EH (cell line): ENCODE results near the gene MGAT4A.
A peak's percentile ranks its signal among the peaks of the same experiment; 100 is the strongest.

ENCODE experiments used
- DNase-seq: peaks from one replicate; pipeline ENCODE4 v3.0.0-alpha.2; 2015; ENCODE audit warnings: low read depth

The MGAT4A gene

GRCh38 chr2:98658816-98659490 lies 72.0 kb downstream of the MGAT4A start:
- DNase-seq, result no peak

GRCh38 chr2:98656800-98657199 lies 74.1 kb downstream of the MGAT4A start:
- no peak for DNase-seq

GRCh38 chr2:98654699-98655495 lies 76.0 kb downstream of the MGAT4A start:
- DNase-seq, result no peak

- DNase-seq, result no peak
Measured at GRCh38 chr2:98650998-98651397, 79.9 kb downstream of the MGAT4A start.

GRCh38 chr2:98649992-98650375 lies 80.9 kb downstream of the MGAT4A start:
- DNase-seq, result no peak

- peak; percentile 77 for DNase-seq
Measured at GRCh38 chr2:98649135-98649991, 81.6 kb downstream of the MGAT4A start.

GRCh38 chr2:98648451-98648850 lies 82.5 kb downstream of the MGAT4A start:
- no peak for DNase-seq

- DNase-seq, result peak; percentile 31
Measured at GRCh38 chr2:98647636-98648035, 83.3 kb downstream of the MGAT4A start.

GRCh38 chr2:98643496-98644100 lies 87.3 kb downstream of the MGAT4A start:
- DNase-seq, result peak; percentile 16

GRCh38 chr2:98637401-98638147 lies 93.4 kb downstream of the MGAT4A start:
- no peak for DNase-seq

- peak; percentile 11 for DNase-seq
Measured at GRCh38 chr2:98634406-98635092, 96.4 kb downstream of the MGAT4A start.

GRCh38 chr2:98632351-98632750 lies 98.6 kb downstream of the MGAT4A start:
- DNase-seq, result no peak

GRCh38 chr2:98623657-98624056 lies 107.3 kb downstream of the MGAT4A start:
- peak; percentile 9 for DNase-seq

GRCh38 chr2:98617149-98617548 lies 113.8 kb downstream of the MGAT4A start:
- DNase-seq, result no peak

GRCh38 chr2:98615481-98615880 lies 115.5 kb downstream of the MGAT4A start:
- no peak for DNase-seq

- no peak for DNase-seq
Measured at GRCh38 chr2:98614024-98614739, 116.8 kb downstream of the MGAT4A start.

GRCh38 chr2:98608962-98609604 lies 121.8 kb downstream of the MGAT4A start:
- DNase-seq, result peak; percentile 54

GRCh38 chr2:98608116-98608961 lies 122.6 kb downstream of the MGAT4A start, which contains the start of the genes COA5 and UNC50:
COA5 (minus strand) TSS chr2:98608512; CDS start chr2:98608405, 107 bp downstream.
UNC50 (plus strand) TSS chr2:98608589; CDS start chr2:98609760, 1,171 bp downstream.
- peak; percentile 89 for DNase-seq
